ENCODE measurements around the gene SMARCC2. TPM values are rescaled to one million over a fixed set of nuclear protein-coding genes. Genes with fewer than 3 reads are reported as not detected.
A peak's percentile ranks its signal among the peaks of the same experiment; 100 is the strongest.

Gene SMARCC2
- total RNA-seq, 1 experiment from 2014 or later: 99.7 TPM

- CTCF ChIA-PET: interaction anchor here (0.9 kb wide), 1 partner anchor 29 kb away, joined by 3 read pairs; no protein-coding TSS in a partner anchor
- intact Hi-C loops (cut with micrococcal nuclease): no loop called here
Measured at GRCh38 chr12:56160894-56161689, 28.2 kb downstream of the SMARCC2 start.

More at GRCh38 chr12:56160894-56161689, 28.2 kb downstream of the SMARCC2 start:
- ChIA-PET POLR2A (interaction anchor here (0.5 to 1.7 kb wide), 4 partner anchors 29 to 103 kb away, joined by 3 to 7 read pairs (median 4); partner anchors contain the start of genes ESYT1, RPL41 and ZC3H10), RAD21 (ENCODE audit: low non-redundant PET in 1 of 2, low total read pairs in 2 of 2, uncharacterized antibody in 2 of 2, unreplicated experiment in 2 of 2) (no interaction called here)
- TF ChIP-seq EGR1 (IDR thresholded peaks at IDR 0.05; ENCODE audit: low read depth) (no peak), POLR2A (IDR thresholded peaks at IDR 0.05; ENCODE audit: borderline replicate concordance, extremely low read depth, insufficient read depth, insufficient read length) (no peak), SRF (IDR thresholded peaks at IDR 0.05; ENCODE audit: low read depth) (no peak), FOSL1 (IDR thresholded peaks at IDR 0.05; ENCODE audit: low read depth) (no peak), ATF3 (IDR thresholded peaks at IDR 0.05) (no peak), CEBPB (IDR thresholded peaks at IDR 0.05; ENCODE audit: low read depth) (no peak), EZH2 (IDR thresholded peaks at IDR 0.05) (no peak), TCF7L2 (IDR thresholded peaks at IDR 0.05; ENCODE audit: borderline replicate concordance, extremely low read depth, insufficient read depth, insufficient read length) (no peak), SP1 (IDR thresholded peaks at IDR 0.05; ENCODE audit: low read depth) (no peak)
- TF ChIP-seq, protein P1, sequence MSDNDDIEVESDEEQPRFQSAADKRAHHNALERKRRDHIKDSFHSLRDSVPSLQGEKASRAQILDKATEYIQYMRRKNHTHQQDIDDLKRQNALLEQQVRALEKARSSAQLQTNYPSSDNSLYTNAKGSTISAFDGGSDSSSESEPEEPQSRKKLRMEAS (IDR thresholded peaks at IDR 0.05): no peak
- TF ChIP-seq, protein P2, sequence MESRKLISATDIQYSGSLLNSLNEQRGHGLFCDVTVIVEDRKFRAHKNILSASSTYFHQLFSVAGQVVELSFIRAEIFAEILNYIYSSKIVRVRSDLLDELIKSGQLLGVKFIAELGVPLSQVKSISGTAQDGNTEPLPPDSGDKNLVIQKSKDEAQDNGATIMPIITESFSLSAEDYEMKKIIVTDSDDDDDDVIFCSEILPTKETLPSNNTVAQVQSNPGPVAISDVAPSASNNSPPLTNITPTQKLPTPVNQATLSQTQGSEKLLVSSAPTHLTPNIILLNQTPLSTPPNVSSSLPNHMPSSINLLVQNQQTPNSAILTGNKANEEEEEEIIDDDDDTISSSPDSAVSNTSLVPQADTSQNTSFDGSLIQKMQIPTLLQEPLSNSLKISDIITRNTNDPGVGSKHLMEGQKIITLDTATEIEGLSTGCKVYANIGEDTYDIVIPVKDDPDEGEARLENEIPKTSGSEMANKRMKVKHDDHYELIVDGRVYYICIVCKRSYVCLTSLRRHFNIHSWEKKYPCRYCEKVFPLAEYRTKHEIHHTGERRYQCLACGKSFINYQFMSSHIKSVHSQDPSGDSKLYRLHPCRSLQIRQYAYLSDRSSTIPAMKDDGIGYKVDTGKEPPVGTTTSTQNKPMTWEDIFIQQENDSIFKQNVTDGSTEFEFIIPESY (IDR thresholded peaks at IDR 0.05; ENCODE audit: extremely low read depth, insufficient replicate concordance, low read length): no peak
- ATAC-seq: no peak
- peaks cover 50% of the 10 kb centered on the region in 2 experiments; a peak in 3 of 4 replicates for H3K36me3 ChIP-seq (ENCODE audit: control insufficient read depth in 1 of 2, insufficient read depth in 2 of 2, low read length in 2 of 2)
- no peak overlapping the region for H3K4me3 ChIP-seq (replicated peaks in 1 of 2; ENCODE audit: low read depth in 1 of 2, low read length in 2 of 2)
- H2AFZ ChIP-seq (ENCODE audit: low read depth, low read length, poor library complexity, severe bottlenecking): no peak overlapping the region
- no peaks in the 10 kb centered on the region for H3K9me2 ChIP-seq (ENCODE audit: insufficient read depth)
- H3K27ac ChIP-seq (ENCODE audit: low read depth, low read length): peak overlapping the region; percentile 28
- peaks cover 43% of the 10 kb centered on the region for H3K79me2 ChIP-seq (ENCODE audit: insufficient read depth, low read length)
- no peaks in the 10 kb centered on the region for H3K27me3 ChIP-seq (ENCODE audit: insufficient read depth, low read length)
- no peaks in the 10 kb centered on the region for H3K9me3 ChIP-seq (ENCODE audit: control insufficient read depth in 1 of 2, insufficient read depth in 1 of 2, low read depth in 1 of 2, low read length in 2 of 2)
- no TSS peak for BruUV-seq (replicated peaks)
- H3K4me1 ChIP-seq (ENCODE audit: control insufficient read depth in 1 of 2, insufficient read depth in 2 of 2, low read length in 2 of 2): peaks cover 12 to 24% of the 10 kb centered on the region in 2 experiments
- DNase-seq (ENCODE audit: low read depth, low spot score): no peak
- H3K9ac ChIP-seq (ENCODE audit: low read length): no peak overlapping the region
- H4K20me1 ChIP-seq (ENCODE audit: insufficient read depth): no peaks in the 10 kb centered on the region
- no peak overlapping the region for H3K4me2 ChIP-seq (ENCODE audit: low read length)
